RWPE1 (cell line): Measurements from ENCODE around the gene CNTNAP4.

Experiments used
- CTCF ChIA-PET: fragments of 350-600 bp; sonication (Branson Sonifier 250); formaldehyde crosslinking; extraction: SDS; loops from one replicate; lab custom pipeline; 2021; lab: Yijun Ruan, JAX
- POLR2A ChIA-PET: fragments of 400-600 bp; formaldehyde crosslinking; extraction: SDS; loops from one replicate; lab custom pipeline; 2020; ENCODE audit warnings: antibody characterized with exemption; ENCODE audit not compliant: low non-redundant PET; lab: Yijun Ruan, JAX
- DNase-seq: peaks from one replicate; pipeline ENCODE4 v3.0.0; 2012; ENCODE audit warnings: low spot score
- H3K27ac ChIP-seq: fragments of 450-650 bp; 2 replicates; pipeline ENCODE4 v1.5.1; 2017
- CTCF ChIP-seq: fragments of 450-650 bp; conservative IDR thresholded peaks from 2 replicates; pipeline ENCODE4 v1.5.1; 2017; ENCODE audit warnings: low read depth, mild to moderate bottlenecking

The CNTNAP4 gene

GRCh38 chr16:76456016-76456415 is 178.8 kb downstream of the CNTNAP4 start:
- no peak for DNase-seq
- no peak for TF ChIP-seq CTCF
- H3K27ac ChIP-seq: no peak overlapping the region
- POLR2A ChIA-PET: no interaction called here
- CTCF ChIA-PET: no interaction called here

- TF ChIP-seq CTCF: no peak
- POLR2A ChIA-PET: no interaction called here
- no peak overlapping the region for H3K27ac ChIP-seq
- CTCF ChIA-PET: no interaction called here
- no peak for DNase-seq
These were observed 181.9 kb downstream of the CNTNAP4 start for GRCh38 chr16:76459111-76459510.

GRCh38 chr16:76461836-76462235 is 184.6 kb downstream of the CNTNAP4 start:
- TF ChIP-seq CTCF: no peak
- ChIA-PET POLR2A (no interaction called here), CTCF (no interaction called here)
- DNase-seq: no peak
- H3K27ac ChIP-seq: no peak overlapping the region

GRCh38 chr16:76464955-76465620 is 187.9 kb downstream of the CNTNAP4 start:
- no peak for DNase-seq
- H3K27ac ChIP-seq: no peak overlapping the region
- no peak for TF ChIP-seq CTCF
- CTCF ChIA-PET: no interaction called here
- POLR2A ChIA-PET: no interaction called here

GRCh38 chr16:76466871-76467270 is 189.7 kb downstream of the CNTNAP4 start:
- H3K27ac ChIP-seq: no peak overlapping the region
- POLR2A ChIA-PET: no interaction called here
- TF ChIP-seq CTCF: no peak
- CTCF ChIA-PET: no interaction called here
- no peak for DNase-seq

GRCh38 chr16:76474048-76474447 is 196.8 kb downstream of the CNTNAP4 start:
- POLR2A ChIA-PET: no interaction called here

More at GRCh38 chr16:76474048-76474447, 196.8 kb downstream of the CNTNAP4 start:
- no peak overlapping the region for H3K27ac ChIP-seq
- DNase-seq: no peak
- TF ChIP-seq CTCF: no peak
- CTCF ChIA-PET: no interaction called here
